K562 treated with DMSO at 1 percent for 48 hours (cell line): Measurements from ENCODE around the gene AK4. TPM values are rescaled to one million over a fixed set of nuclear protein-coding genes. Genes with fewer than 3 reads are reported as not detected.

Experiments used
- total RNA-seq: library from RNA; unstranded; fragments of 300-600 nt; gene quantifications from 2 replicates; pipeline ENCODE4 v1.2.3, GENCODE V29; 2022; ENCODE audit warnings: low replicate concordance; ENCODE audit errors: extremely low read depth

AK4 gene
- total RNA-seq: not detected in 2 replicates

GRCh38 chr1:65148178-65148547, at the start of gene AK4:
Gene AK4, plus strand, starts transcription at chr1:65148203. Its CDS starts 205 bp downstream, at chr1:65148408.

Other genes starting within 250 kb of the AK4 start
- gene JAK1, start 181.7 kb upstream of the AK4 start, total RNA-seq: 699 TPM in 1 of 2 replicates, not detected in the other
- not detected in 2 replicates for gene DNAJC6, start 161.3 kb downstream of the AK4 start, total RNA-seq